D721Med (cell line): ENCODE data around the gene SRCAP.

Source experiments
- DNase-seq: peaks from one replicate; pipeline ENCODE4 v3.0.0; 2011; ENCODE audit warnings: low spot score; ENCODE audit not compliant: insufficient read length
- FAIRE-seq: peaks from 2 replicates; lab custom pipeline; 2011; peaks lifted over from hg19 to GRCh38; lab: Jason Lieb, UNC
- CTCF ChIP-seq: IDR thresholded peaks from 2 replicates; pipeline ENCODE4 v1.5.1; 2012; ENCODE audit warnings: mild to moderate bottlenecking, control low read depth; ENCODE audit not compliant: insufficient read depth; ENCODE audit errors: missing control alignments

The SRCAP gene

GRCh38 chr16:30720086-30720485, 21.1 kb downstream of the SRCAP start:
- TF ChIP-seq CTCF: no peak
- FAIRE-seq: no peak
- DNase-seq: no peak

GRCh38 chr16:30720694-30721093, 21.7 kb downstream of the SRCAP start:
- FAIRE-seq (no peak), DNase-seq (no peak)
- TF ChIP-seq CTCF: no peak

GRCh38 chr16:30721167-30721566, 22.2 kb downstream of the SRCAP start:
- FAIRE-seq (no peak), DNase-seq (no peak)
- no peak for TF ChIP-seq CTCF

GRCh38 chr16:30721606-30722005, 22.6 kb downstream of the SRCAP start:
- no peak for FAIRE-seq
- TF ChIP-seq CTCF: no peak

GRCh38 chr16:30722443-30722842, 23.5 kb downstream of the SRCAP start:
- DNase-seq: no peak
- no peak for TF ChIP-seq CTCF
- FAIRE-seq: no peak

More at GRCh38 chr16:30721606-30722005, 22.6 kb downstream of the SRCAP start:
- peak; percentile 74 for DNase-seq

- no peak for TF ChIP-seq CTCF
- FAIRE-seq (no peak), DNase-seq (no peak)
Observed at GRCh38 chr16:30722916-30723315, 23.9 kb downstream of the SRCAP start.

GRCh38 chr16:30723725-30724355, 24.9 kb downstream of the SRCAP start:
- FAIRE-seq (no peak), DNase-seq (no peak)
- TF ChIP-seq CTCF: no peak
